Measurements from ENCODE around the gene SGCA. TPM values are rescaled to one million over a fixed set of nuclear protein-coding genes. Genes with fewer than 3 reads are reported as not detected.

The SGCA gene
- total RNA-seq, 4 donors from 2014 or later = 2.1 to 5.8 (median 4.0) TPM

Other genes starting within 250 kb of the SGCA start
- gene DLX4, start 196.8 kb upstream of the SGCA start, total RNA-seq = 1 to 10 TPM; 1.4 to 5.7 (median 3.4) TPM
- gene DLX3, start 170.8 kb upstream of the SGCA start, total RNA-seq = 10 to 100 TPM; 12.9 to 31.8 (median 23.8) TPM
- 100 to 1,000 TPM in 3 of 4 donors, 10 to 100 TPM in 1; 85.9 to 229 (median 198) TPM for gene ITGA3, start 109.9 kb upstream of the SGCA start, total RNA-seq
- 100 to 1,000 TPM in 2 of 4 donors, 10 to 100 TPM in 2; 33.2 to 114 (median 69.6) TPM for gene PDK2, start 70.7 kb upstream of the SGCA start, total RNA-seq
- under 1 TPM in 1 of 4 donors, not detected in 3; 0.68 TPM for gene SAMD14, start 35.8 kb upstream of the SGCA start, total RNA-seq
- 10 to 100 TPM; 21.5 to 26.2 (median 23.7) TPM for gene PPP1R9B, start 15.3 kb upstream of the SGCA start, total RNA-seq
- gene COL1A1, start 35.6 kb downstream of the SGCA start, total RNA-seq = 10 to 100 TPM; 19.2 to 56.8 (median 33.1) TPM
- gene TMEM92, start 108.5 kb downstream of the SGCA start, total RNA-seq = 1 to 10 TPM in 1 of 4 donors, not detected in 3; 1.3 TPM
- gene XYLT2, start 180.1 kb downstream of the SGCA start, total RNA-seq = 10 to 100 TPM; 36.9 to 61.3 (median 45.5) TPM
- gene MRPL27, start 207.2 kb downstream of the SGCA start, total RNA-seq = 10 to 100 TPM; 60.3 to 87.7 (median 65.3) TPM
- 1 to 10 TPM in 2 of 4 donors, under 1 TPM in 2; 0.39 to 2.5 (median 0.98) TPM for gene EME1, start 207.2 kb downstream of the SGCA start, total RNA-seq
- 10 to 100 TPM; 16.5 to 58.0 (median 39.0) TPM for gene LRRC59, start 231.5 kb downstream of the SGCA start, total RNA-seq

Data from suprapubic skin (tissue), 4 donors.